Stimulated activated CD8-positive, alpha-beta memory T cell treated with anti-CD3 and anti-CD28 coated beads, Interleukin-15, amount 100 ng/mL, for 24 hours (primary cell): Measurements from ENCODE around the gene SDCBP2.

Source experiments
- DNase-seq: peaks from one replicate; pipeline ENCODE4 v3.0.0-alpha.2; 2020; ENCODE audit warnings: low read depth

The SDCBP2 gene, protein sequence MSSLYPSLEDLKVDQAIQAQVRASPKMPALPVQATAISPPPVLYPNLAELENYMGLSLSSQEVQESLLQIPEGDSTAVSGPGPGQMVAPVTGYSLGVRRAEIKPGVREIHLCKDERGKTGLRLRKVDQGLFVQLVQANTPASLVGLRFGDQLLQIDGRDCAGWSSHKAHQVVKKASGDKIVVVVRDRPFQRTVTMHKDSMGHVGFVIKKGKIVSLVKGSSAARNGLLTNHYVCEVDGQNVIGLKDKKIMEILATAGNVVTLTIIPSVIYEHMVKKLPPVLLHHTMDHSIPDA

DNA sequence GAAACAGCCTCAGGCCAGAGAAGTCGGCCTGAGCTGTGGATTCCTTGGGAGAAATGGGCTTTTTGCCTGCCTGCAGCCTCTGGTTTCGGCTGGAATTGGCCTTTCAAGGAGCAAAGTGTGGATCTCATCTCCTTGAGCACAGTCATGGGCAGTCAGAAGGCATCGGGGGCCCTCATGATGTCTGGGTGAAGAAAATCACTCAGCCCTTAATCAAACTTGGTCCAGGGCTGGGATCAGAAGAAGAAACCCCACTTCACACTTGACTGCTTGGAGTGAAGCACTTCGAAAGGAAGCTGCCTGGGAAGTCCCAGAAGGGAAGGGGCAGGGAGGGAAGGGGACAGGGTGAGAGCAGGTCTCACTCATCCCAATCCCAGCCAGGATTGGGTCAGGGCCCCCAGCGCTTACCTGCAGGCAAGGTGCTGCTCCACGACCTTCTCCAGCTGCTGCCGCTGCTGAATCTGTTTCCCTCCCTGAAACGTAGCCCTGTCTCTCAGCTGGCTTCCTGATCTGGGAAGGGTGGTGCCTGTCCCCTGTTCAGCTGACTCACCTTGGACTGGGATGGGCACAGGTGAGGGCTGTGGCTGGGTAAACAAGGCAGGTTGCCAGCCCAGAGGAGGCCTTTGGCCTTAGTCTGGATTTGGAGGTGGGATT, at the start of gene SDCBP2:
Gene SDCBP2, minus strand, starts transcription at position 460 of the 651 bp plus-strand sequence. CDS start 8,723 bp downstream, outside the sequence.
- DNase-seq: no peak

DNA sequence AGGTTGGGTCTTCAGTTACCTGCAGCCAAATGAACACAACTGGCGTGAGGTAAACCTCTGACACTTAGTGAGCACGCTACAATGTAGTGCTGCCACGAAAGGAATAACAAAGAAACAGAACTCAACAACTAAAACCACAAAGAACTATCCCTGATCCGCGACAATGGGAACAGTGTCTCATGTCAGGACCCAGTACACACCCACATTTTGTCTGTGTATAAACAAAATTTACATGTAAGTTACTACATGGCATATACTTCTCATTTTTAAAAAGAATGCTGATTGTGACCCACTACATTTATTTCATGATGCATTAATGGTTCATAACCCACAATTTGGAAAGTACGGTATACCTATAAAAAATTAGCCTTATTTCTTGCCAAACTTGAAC, 49.8 kb upstream of the SDCBP2 start:
- DNase-seq: no peak

DNA sequence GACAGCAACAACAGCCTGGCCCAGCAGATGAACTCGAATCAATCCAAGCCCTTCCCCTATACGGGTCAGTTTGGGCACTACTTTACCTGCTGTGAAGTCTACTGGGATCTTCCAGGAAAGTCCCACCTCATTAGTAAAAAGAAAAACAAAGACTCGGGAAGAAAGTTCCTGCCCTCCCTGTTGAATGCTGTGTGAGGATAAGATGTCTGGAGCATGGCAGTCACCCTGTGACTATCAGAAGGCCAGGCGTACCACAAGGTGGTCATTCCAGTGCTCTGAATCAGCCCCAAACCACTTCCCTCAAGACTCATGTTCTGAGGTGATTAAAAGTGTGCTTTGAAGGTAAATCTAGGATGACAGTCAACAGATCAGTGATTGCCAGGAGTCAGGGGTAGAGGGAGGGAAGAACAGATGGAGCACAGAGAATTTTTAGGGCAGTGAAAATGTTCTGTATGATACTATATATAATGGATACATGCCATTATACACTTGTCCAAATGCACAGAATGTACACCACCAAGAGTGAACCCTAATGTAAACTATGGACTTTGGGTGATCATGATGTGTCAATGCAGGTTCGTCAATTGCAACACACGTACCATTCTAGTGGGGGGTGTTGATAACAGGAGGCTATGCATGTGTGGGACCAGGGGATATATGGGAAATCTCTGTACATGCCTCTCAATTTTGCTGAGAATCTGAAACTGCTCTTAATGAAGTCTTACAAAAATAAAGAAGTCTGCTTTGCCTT, 49.2 kb upstream of the SDCBP2 start:
- DNase-seq: no peak

DNA sequence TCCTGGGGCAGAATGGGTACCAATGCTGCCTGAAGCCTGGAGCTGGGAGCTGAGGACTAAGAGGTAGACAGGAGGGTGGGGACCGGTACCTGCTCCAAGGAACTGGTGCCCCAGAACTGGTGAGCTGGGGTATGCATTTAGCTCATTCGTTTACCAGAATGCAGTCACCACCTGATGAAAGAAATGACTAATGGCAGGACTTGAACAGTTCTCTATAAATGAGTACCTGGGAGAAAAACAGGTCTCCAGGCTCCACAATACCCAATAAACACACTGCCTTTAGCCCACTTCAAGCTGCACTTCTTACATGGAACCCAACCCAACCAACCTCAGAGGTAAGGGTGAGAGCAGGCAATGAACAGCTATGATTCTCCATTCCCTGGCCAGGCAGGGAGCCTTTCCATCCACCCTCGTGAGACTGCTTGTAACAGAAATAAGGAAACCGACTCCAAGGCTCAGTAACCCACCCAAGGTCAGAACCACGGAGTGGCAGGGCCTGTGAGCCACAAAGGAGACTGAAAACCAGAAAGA, 48.5 kb upstream of the SDCBP2 start:
- DNase-seq: no peak

- DNase-seq: no peak
These were observed 47.7 kb upstream of the SDCBP2 start for GRCh38 chr20:1376408-1377270.

GRCh38 chr20:1376007-1376406, 47.1 kb upstream of the SDCBP2 start:
- DNase-seq: no peak

- no peak for DNase-seq
These were observed 46.6 kb upstream of the SDCBP2 start for GRCh38 chr20:1375515-1375914.

- DNase-seq: no peak
These were observed 45.3 kb upstream of the SDCBP2 start for GRCh38 chr20:1374246-1374645.

DNA sequence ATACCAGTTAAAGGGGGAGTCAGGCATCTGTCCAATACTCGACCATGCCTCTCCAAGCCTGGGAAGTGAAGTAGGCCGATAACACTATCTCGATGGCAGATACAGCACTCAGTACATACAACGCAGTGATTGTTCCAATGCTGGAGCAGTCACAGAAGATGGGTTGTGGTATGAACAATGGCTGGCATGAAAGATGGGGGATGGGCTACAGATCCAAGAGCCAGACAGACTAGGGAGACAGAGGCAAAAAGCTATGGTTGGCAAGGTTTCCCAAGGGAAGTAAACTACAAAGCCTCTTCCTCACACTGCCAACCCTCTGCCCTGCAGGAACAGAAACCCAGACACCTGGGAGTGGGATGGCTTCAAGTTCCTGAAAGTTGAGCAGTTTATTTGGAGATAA, 44.7 kb upstream of the SDCBP2 start:
- no peak for DNase-seq

DNA sequence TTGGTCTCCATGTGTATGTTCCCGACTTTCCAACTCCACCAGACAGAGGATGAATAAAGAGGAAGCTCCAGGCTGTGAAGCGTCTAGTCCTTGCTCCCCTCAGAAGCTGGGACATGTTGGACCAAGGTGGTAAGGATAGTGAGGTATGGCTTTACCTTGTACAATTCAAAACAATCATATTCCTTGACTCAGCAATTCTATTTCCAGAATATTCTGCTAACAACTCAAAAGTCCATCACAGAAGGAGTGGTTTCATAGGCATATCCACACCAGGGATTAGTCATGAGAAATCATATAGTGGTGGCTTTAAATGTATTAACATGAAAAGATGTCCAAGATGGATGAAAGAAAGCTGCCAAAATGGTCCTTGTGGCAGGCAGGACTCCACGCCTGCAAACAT, 44.1 kb upstream of the SDCBP2 start:
- no peak for DNase-seq

- DNase-seq: no peak
These were observed 43.0 kb upstream of the SDCBP2 start for GRCh38 chr20:1371830-1372539.

- DNase-seq: no peak
These were observed 42.4 kb upstream of the SDCBP2 start for GRCh38 chr20:1371202-1371782.

GRCh38 chr20:1370548-1371110, 41.7 kb upstream of the SDCBP2 start:
- no peak for DNase-seq

GRCh38 chr20:1369970-1370369, 41.0 kb upstream of the SDCBP2 start:
- DNase-seq: no peak

- DNase-seq: no peak
These were observed 39.7 kb upstream of the SDCBP2 start for GRCh38 chr20:1368448-1369199.

GRCh38 chr20:1367479-1367878, 38.5 kb upstream of the SDCBP2 start:
- DNase-seq: no peak

GRCh38 chr20:1364106-1364505, 35.2 kb upstream of the SDCBP2 start:
- DNase-seq: no peak

GRCh38 chr20:1363522-1363921, 34.6 kb upstream of the SDCBP2 start:
- no peak for DNase-seq

GRCh38 chr20:1362484-1362883, 33.5 kb upstream of the SDCBP2 start:
- DNase-seq: no peak
